ENCODE results near the gene PALLD. TPM values are rescaled to one million over a fixed set of nuclear protein-coding genes. Genes with fewer than 3 reads are reported as not detected.
A peak's percentile ranks its signal among the peaks of the same experiment; 100 is the strongest.

The PALLD gene
- total RNA-seq, 1 experiment from 2014 or later, result 166 TPM

DNA sequence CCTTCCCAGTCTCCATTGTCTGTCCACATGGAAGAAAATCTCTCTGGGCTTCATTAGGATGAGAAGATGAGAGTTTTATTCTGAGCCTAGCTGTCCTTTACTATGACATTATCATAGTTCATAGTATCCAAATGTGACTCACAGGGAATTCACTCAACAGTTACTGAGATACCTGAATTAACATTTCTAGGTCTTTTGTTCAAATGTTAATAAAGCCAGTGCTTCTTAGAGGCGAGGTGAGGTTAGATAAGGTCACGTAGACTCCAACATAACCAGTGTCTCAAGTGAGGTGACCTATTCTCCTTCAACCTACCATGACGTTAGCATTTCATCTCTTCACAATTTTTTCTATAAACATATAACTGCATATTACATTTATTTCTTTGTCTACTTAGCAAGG lies 67.2 kb downstream of the PALLD start:
- TF ChIP-seq ELF1 (IDR thresholded peaks at IDR 0.05; ENCODE audit: borderline replicate concordance, low read depth), result no peak
- TF ChIP-seq JUND (IDR thresholded peaks at IDR 0.05), result no peak
- no peak for TF ChIP-seq SP1 (IDR thresholded peaks at IDR 0.05; ENCODE audit: low read depth)
- TF ChIP-seq FOSL1 (IDR thresholded peaks at IDR 0.05; ENCODE audit: low read depth), result no peak
- TF ChIP-seq EZH2phosphoT487 (IDR thresholded peaks at IDR 0.05; ENCODE audit: borderline replicate concordance), result no peak
- TF ChIP-seq ZFX (IDR thresholded peaks at IDR 0.05), result no peak
- TF ChIP-seq, protein P1, sequence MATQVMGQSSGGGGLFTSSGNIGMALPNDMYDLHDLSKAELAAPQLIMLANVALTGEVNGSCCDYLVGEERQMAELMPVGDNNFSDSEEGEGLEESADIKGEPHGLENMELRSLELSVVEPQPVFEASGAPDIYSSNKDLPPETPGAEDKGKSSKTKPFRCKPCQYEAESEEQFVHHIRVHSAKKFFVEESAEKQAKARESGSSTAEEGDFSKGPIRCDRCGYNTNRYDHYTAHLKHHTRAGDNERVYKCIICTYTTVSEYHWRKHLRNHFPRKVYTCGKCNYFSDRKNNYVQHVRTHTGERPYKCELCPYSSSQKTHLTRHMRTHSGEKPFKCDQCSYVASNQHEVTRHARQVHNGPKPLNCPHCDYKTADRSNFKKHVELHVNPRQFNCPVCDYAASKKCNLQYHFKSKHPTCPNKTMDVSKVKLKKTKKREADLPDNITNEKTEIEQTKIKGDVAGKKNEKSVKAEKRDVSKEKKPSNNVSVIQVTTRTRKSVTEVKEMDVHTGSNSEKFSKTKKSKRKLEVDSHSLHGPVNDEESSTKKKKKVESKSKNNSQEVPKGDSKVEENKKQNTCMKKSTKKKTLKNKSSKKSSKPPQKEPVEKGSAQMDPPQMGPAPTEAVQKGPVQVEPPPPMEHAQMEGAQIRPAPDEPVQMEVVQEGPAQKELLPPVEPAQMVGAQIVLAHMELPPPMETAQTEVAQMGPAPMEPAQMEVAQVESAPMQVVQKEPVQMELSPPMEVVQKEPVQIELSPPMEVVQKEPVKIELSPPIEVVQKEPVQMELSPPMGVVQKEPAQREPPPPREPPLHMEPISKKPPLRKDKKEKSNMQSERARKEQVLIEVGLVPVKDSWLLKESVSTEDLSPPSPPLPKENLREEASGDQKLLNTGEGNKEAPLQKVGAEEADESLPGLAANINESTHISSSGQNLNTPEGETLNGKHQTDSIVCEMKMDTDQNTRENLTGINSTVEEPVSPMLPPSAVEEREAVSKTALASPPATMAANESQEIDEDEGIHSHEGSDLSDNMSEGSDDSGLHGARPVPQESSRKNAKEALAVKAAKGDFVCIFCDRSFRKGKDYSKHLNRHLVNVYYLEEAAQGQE (IDR thresholded peaks at IDR 0.05; ENCODE audit: low read depth), result no peak
- TF ChIP-seq POLR2A (IDR thresholded peaks at IDR 0.05; ENCODE audit: borderline replicate concordance, extremely low read depth, insufficient read depth, insufficient read length), result no peak
- TF ChIP-seq, protein P2, sequence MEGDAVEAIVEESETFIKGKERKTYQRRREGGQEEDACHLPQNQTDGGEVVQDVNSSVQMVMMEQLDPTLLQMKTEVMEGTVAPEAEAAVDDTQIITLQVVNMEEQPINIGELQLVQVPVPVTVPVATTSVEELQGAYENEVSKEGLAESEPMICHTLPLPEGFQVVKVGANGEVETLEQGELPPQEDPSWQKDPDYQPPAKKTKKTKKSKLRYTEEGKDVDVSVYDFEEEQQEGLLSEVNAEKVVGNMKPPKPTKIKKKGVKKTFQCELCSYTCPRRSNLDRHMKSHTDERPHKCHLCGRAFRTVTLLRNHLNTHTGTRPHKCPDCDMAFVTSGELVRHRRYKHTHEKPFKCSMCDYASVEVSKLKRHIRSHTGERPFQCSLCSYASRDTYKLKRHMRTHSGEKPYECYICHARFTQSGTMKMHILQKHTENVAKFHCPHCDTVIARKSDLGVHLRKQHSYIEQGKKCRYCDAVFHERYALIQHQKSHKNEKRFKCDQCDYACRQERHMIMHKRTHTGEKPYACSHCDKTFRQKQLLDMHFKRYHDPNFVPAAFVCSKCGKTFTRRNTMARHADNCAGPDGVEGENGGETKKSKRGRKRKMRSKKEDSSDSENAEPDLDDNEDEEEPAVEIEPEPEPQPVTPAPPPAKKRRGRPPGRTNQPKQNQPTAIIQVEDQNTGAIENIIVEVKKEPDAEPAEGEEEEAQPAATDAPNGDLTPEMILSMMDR (IDR thresholded peaks at IDR 0.05 in 2 of 3, conservative IDR thresholded peaks at IDR 0.05 in 1 of 3; ENCODE audit: borderline replicate concordance in 1 of 3, insufficient read depth in 1 of 3, low read depth in 2 of 3, low read length in 2 of 3), result no peak
- no peak for TF ChIP-seq ATF3 (IDR thresholded peaks at IDR 0.05)
- TF ChIP-seq TCF7L2 (IDR thresholded peaks at IDR 0.05; ENCODE audit: borderline replicate concordance, extremely low read depth, insufficient read depth, insufficient read length), result no peak
- TF ChIP-seq YY1 (IDR thresholded peaks at IDR 0.05; ENCODE audit: extremely low read depth, insufficient replicate concordance, low read depth, low read length), result no peak
- TF ChIP-seq EGR1 (IDR thresholded peaks at IDR 0.05; ENCODE audit: low read depth), result no peak
- Histone ChIP-seq H2AFZ (ENCODE audit: low read depth, low read length, poor library complexity, severe bottlenecking) (no peak overlapping the region), H3K27ac (ENCODE audit: low read depth, low read length) (peak overlapping the region; percentile 86; the same call in 1 of the 2 replicates), H4K20me1 (ENCODE audit: insufficient read depth) (no peaks in the 10 kb centered on the region), H3K4me1 (ENCODE audit: control insufficient read depth in 1 of 2, insufficient read depth in 2 of 2, low read length in 2 of 2) (peaks cover 74 to 87% of the 10 kb centered on the region in 2 experiments), H3K9me2 (ENCODE audit: insufficient read depth) (no peaks in the 10 kb centered on the region), H3K79me2 (ENCODE audit: insufficient read depth, low read length) (no peaks in the 10 kb centered on the region), H3K27me3 (ENCODE audit: insufficient read depth, low read length) (no peaks in the 10 kb centered on the region), H3K4me3 (replicated peaks in 1 of 2; ENCODE audit: low read depth in 1 of 2, low read length in 2 of 2) (no peak overlapping the region), H3K4me2 (ENCODE audit: low read length) (no peak overlapping the region), H3K9me3 (ENCODE audit: control insufficient read depth in 1 of 2, insufficient read depth in 1 of 2, low read depth in 1 of 2, low read length in 2 of 2) (no peaks in the 10 kb centered on the region), H3K9ac (ENCODE audit: low read length) (no peak overlapping the region), H3K36me3 (ENCODE audit: control insufficient read depth in 1 of 2, insufficient read depth in 2 of 2, low read length in 2 of 2) (no peaks in the 10 kb centered on the region)
- no TSS peak for BruUV-seq (replicated peaks)
- ChIA-PET CTCF (no interaction called here), POLR2A (no interaction called here), RAD21 (ENCODE audit: low non-redundant PET in 1 of 2, low total read pairs in 2 of 2, uncharacterized antibody in 2 of 2, unreplicated experiment in 2 of 2) (interaction anchor here in 1 of 2 experiments (1.7 kb wide), 1 partner anchor 10 kb away, joined by 7 read pairs; no protein-coding TSS in a partner anchor)
- no peak for DNase-seq (ENCODE audit: low read depth, low spot score)
- no peak for ATAC-seq
- intact Hi-C loops (cut with micrococcal nuclease), result no loop called here
